GM12874 (cell line): ENCODE data around the gene COL2A1.

Experiments used
- TF ChIP-seq, protein P1 (sequence below): IDR thresholded peaks from 2 replicates; pipeline ENCODE4 v1.5.1; 2011; ENCODE audit warnings: low read depth, mild to moderate bottlenecking, control low read depth, low read length, moderate library complexity; ENCODE audit not compliant: insufficient read depth

Gene COL2A1

GRCh38 chr12:48022676-48023385 lies 18.6 kb upstream of the COL2A1 start:
- TF ChIP-seq, protein P1, sequence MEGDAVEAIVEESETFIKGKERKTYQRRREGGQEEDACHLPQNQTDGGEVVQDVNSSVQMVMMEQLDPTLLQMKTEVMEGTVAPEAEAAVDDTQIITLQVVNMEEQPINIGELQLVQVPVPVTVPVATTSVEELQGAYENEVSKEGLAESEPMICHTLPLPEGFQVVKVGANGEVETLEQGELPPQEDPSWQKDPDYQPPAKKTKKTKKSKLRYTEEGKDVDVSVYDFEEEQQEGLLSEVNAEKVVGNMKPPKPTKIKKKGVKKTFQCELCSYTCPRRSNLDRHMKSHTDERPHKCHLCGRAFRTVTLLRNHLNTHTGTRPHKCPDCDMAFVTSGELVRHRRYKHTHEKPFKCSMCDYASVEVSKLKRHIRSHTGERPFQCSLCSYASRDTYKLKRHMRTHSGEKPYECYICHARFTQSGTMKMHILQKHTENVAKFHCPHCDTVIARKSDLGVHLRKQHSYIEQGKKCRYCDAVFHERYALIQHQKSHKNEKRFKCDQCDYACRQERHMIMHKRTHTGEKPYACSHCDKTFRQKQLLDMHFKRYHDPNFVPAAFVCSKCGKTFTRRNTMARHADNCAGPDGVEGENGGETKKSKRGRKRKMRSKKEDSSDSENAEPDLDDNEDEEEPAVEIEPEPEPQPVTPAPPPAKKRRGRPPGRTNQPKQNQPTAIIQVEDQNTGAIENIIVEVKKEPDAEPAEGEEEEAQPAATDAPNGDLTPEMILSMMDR: no peak

DNA sequence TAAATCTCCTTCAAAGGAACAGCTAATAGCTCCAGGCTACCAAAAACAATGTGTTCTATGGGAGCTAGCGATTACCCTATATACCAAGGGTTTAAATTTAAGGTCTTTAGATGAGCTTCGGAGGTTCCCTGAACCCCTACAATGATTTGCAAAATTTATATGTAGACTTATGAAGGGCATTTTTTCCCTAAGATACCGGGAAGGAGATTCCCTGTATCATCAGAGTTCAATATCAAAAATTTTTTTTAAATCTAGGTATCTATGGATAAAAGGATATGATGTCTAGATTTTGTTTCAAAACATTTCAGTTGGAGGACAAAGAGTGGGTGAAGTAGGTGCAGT lies 17.9 kb upstream of the COL2A1 start:
- TF ChIP-seq, protein P1: no peak

GRCh38 chr12:48021485-48022179 lies 17.4 kb upstream of the COL2A1 start:
- TF ChIP-seq, protein P1: no peak

DNA sequence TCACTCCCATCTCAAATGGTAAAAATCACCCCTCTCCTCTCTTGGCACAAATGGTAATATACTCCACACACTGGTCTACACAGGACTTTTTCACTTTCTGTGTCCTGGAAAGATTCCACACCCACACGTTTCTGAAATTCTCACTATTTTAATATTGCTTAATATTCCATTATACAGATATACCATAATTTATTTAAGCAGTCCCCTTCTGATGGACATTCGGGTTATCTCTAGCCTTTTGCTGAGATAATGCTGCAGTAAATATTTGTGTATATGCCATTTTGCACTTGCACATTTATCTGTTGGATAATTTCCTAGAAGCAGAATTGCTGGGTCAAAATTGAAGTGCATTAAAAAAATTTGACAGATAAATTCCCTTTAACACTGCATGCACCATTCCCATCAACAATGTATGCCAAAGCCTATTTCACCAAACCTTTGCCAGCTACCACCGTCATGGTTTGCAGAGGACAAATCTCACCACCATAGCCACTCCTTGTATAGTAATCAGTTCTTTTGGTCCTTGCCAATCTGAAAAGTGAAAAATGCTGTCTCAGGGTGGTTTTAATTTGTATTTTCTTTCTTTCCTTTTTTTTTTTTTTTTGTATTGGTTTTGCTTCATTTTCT lies 15.5 kb upstream of the COL2A1 start:
- TF ChIP-seq, protein P1: no peak

DNA sequence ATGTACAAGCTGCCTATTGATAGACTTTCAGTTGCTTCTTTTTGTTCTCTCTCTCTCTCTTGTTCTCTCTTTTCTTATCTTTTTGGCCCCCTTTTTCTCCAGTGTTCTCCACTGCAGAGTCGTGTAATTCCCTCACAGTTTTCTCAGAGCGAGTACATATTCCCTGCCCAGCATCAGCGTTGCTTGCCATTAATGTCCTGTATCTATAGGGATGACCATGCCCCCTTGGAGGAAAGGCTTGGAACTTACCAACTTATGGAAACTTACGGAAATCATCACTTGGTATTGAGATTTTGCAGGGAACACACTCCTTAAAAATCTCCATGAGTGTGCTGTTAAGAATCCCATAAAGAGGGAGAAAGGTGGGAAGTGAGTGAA lies 14.3 kb upstream of the COL2A1 start:
- TF ChIP-seq, protein P1: no peak

DNA sequence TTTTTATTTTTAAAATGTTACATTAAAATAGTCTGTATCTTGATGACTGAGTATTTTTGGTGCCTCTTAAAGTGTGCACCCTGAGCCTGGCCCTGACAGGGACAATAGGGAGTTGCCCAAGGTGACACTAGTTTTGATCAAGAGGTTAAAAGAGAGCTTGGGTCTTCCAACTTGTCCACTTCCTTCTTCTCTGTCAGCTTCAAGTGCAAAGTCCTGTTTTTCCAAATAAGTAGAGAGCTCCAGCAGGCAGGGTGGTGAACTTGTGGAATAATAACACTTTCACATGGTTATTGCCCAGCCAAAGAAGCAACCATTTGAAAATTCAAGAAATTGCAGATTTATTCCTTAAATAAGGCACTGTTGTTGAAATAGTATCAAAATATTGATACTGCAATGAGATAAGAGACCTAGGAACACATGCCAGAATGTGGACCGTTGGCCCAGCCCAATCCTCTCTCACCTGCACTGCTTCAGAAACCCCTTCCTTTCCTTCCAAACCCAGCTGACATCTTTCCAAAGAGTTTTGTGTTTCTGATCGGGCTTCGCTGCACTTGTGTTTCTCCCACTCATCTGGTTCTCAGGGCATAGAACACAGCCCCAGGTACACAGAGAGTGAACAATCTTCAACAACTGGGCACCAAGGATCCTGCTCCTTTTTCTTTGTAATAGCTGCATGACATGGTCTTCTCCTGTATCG lies 13.8 kb upstream of the COL2A1 start:
- TF ChIP-seq, protein P1: no peak

GRCh38 chr12:48017496-48017895 lies 13.2 kb upstream of the COL2A1 start:
- TF ChIP-seq, protein P1: no peak
